Naive thymus-derived CD8-positive, alpha-beta T cell (primary cell): Measurements from ENCODE around the gene ZNF791. TPM values are rescaled to one million over a fixed set of nuclear protein-coding genes. Genes with fewer than 3 reads are reported as not detected.

Experiments
- polyA plus RNA-seq, 3 donors: library from polyadenylated mRNA; unstranded; fragments of 300-500 nt; fragmentation: Illumina TruSeq; gene quantifications; one replicate each; pipeline ENCODE4 v1.2.3, GENCODE V29; 2021
- total RNA-seq, 8 experiments: library from RNA in 2 of 8; stranded (reverse) in 2 of 8; gene quantifications; one replicate each; pipeline ENCODE4 v1.2.3 and lab custom pipeline; 2021 to 2026

ZNF791 gene
- total and polyA plus RNA-seq, 5 experiments from 2014 or later = 14.2 to 48.0 (median 18.6) TPM

Other genes with a start within 250 kb of the ZNF791 start
- gene ZNF442, start 245.2 kb upstream of the ZNF791 start, total RNA-seq = 1 to 10 TPM; 7.4 to 7.6 TPM
- gene ZNF442, start 245.2 kb upstream of the ZNF791 start, polyA plus RNA-seq = 1 to 10 TPM in 2 of 3 donors, under 1 TPM in 1; 0.88 to 2.6 (median 1.7) TPM
- 1 to 10 TPM; 8.9 to 9.1 TPM for gene ZNF799, start 209.6 kb upstream of the ZNF791 start, total RNA-seq
- gene ZNF799, start 209.6 kb upstream of the ZNF791 start, polyA plus RNA-seq = 1 to 10 TPM; 3.3 to 4.4 (median 3.9) TPM
- 1 to 10 TPM; 5.1 to 6.1 TPM for gene ZNF443, start 169.9 kb upstream of the ZNF791 start, total RNA-seq
- gene ZNF443, start 169.9 kb upstream of the ZNF791 start, polyA plus RNA-seq = 1 to 10 TPM; 1.1 to 3.6 (median 2.0) TPM
- gene ZNF709, start 126.1 kb upstream of the ZNF791 start, total RNA-seq = 1 to 10 TPM; 6.4 to 7.7 TPM
- gene ZNF709, start 126.1 kb upstream of the ZNF791 start, polyA plus RNA-seq = 1 to 10 TPM in 2 of 3 donors, under 1 TPM in 1; 0.60 to 2.8 (median 1.3) TPM
- gene ZNF564, start 59.4 kb upstream of the ZNF791 start, total RNA-seq = 10 to 100 TPM; 35.4 to 38.4 TPM
- 10 to 100 TPM in 2 of 3 donors, 1 to 10 TPM in 1; 8.9 to 12.3 (median 10.0) TPM for gene ZNF564, start 59.4 kb upstream of the ZNF791 start, polyA plus RNA-seq
- gene ZNF490, start 107 bp upstream of the ZNF791 start, total RNA-seq = 10 to 100 TPM; 14.4 to 15.4 TPM
- 1 to 10 TPM; 3.7 to 6.8 (median 6.5) TPM for gene ZNF490, start 107 bp upstream of the ZNF791 start, polyA plus RNA-seq
- 100 to 1,000 TPM in 1 of 2 experiments, 10 to 100 TPM in 1; 87.5 to 101 TPM for gene MAN2B1, start 55.8 kb downstream of the ZNF791 start, total RNA-seq
- gene MAN2B1, start 55.8 kb downstream of the ZNF791 start, polyA plus RNA-seq = 10 to 100 TPM; 33.9 to 55.4 (median 34.7) TPM
- 10 to 100 TPM; 17.6 to 22.7 TPM for gene WDR83, start 55.9 kb downstream of the ZNF791 start, total RNA-seq
- 10 to 100 TPM; 12.6 to 19.9 (median 12.9) TPM for gene WDR83, start 55.9 kb downstream of the ZNF791 start, polyA plus RNA-seq
- gene DHPS, start 71.0 kb downstream of the ZNF791 start, total RNA-seq = 100 to 1,000 TPM; 219 to 224 TPM
- gene DHPS, start 71.0 kb downstream of the ZNF791 start, polyA plus RNA-seq = 100 to 1,000 TPM in 1 of 3 donors, 10 to 100 TPM in 2; 74.8 to 108 (median 88.9) TPM
- not detected for gene GNG14, start 77.1 kb downstream of the ZNF791 start, total RNA-seq
- gene GNG14, start 77.1 kb downstream of the ZNF791 start, polyA plus RNA-seq = not detected
- gene FBXW9, start 85.7 kb downstream of the ZNF791 start, total RNA-seq = 1 to 10 TPM; 2.8 to 2.9 TPM
- 1 to 10 TPM; 4.3 to 5.7 (median 5.4) TPM for gene FBXW9, start 85.7 kb downstream of the ZNF791 start, polyA plus RNA-seq
- gene TNPO2, start 113.0 kb downstream of the ZNF791 start, total RNA-seq = 10 to 100 TPM; 80.5 to 81.7 TPM
- gene TNPO2, start 113.0 kb downstream of the ZNF791 start, polyA plus RNA-seq = 1 to 10 TPM; 2.0 to 3.1 (median 2.6) TPM
- 100 to 1,000 TPM; 197 to 220 TPM for gene TRIR, start 123.8 kb downstream of the ZNF791 start, total RNA-seq
- gene TRIR, start 123.8 kb downstream of the ZNF791 start, polyA plus RNA-seq = 100 to 1,000 TPM; 181 to 206 (median 205) TPM
- 10 to 100 TPM; 26.7 to 30.9 TPM for gene GET3, start 126.6 kb downstream of the ZNF791 start, total RNA-seq
- 10 to 100 TPM; 46.8 to 72.3 (median 55.7) TPM for gene GET3, start 126.6 kb downstream of the ZNF791 start, polyA plus RNA-seq
- not detected for gene BEST2, start 140.9 kb downstream of the ZNF791 start, total RNA-seq
- not detected for gene BEST2, start 140.9 kb downstream of the ZNF791 start, polyA plus RNA-seq
- gene HOOK2, start 164.6 kb downstream of the ZNF791 start, total RNA-seq = 10 to 100 TPM; 25.2 to 27.0 TPM
- gene HOOK2, start 164.6 kb downstream of the ZNF791 start, polyA plus RNA-seq = 1 to 10 TPM; 3.0 to 4.3 (median 3.2) TPM
- gene JUNB, start 180.6 kb downstream of the ZNF791 start, total RNA-seq = 100 to 1,000 TPM in 1 of 2 experiments, 10 to 100 TPM in 1; 99.1 to 103 TPM
- gene JUNB, start 180.6 kb downstream of the ZNF791 start, polyA plus RNA-seq = 1,000 to 10,000 TPM in 2 of 3 donors, 100 to 1,000 TPM in 1; 845 to 1,468 (median 1,203) TPM
- 100 to 1,000 TPM; 108 to 112 TPM for gene PRDX2, start 190.9 kb downstream of the ZNF791 start, total RNA-seq
- 100 to 1,000 TPM; 253 to 362 (median 333) TPM for gene PRDX2, start 190.9 kb downstream of the ZNF791 start, polyA plus RNA-seq
- gene THSD8, start 191.1 kb downstream of the ZNF791 start, total RNA-seq = 1 to 10 TPM in 1 of 2 experiments, not detected in 1; 1.1 TPM
- gene THSD8, start 191.1 kb downstream of the ZNF791 start, polyA plus RNA-seq = 1 to 10 TPM in 2 of 3 donors, under 1 TPM in 1; 0.96 to 3.1 (median 1.0) TPM
- 10 to 100 TPM; 12.1 to 12.9 TPM for gene RNASEH2A, start 195.7 kb downstream of the ZNF791 start, total RNA-seq
- 10 to 100 TPM; 16.3 to 22.6 (median 21.9) TPM for gene RNASEH2A, start 195.7 kb downstream of the ZNF791 start, polyA plus RNA-seq
- not detected for gene RTBDN, start 223.7 kb downstream of the ZNF791 start, total RNA-seq
- not detected for gene RTBDN, start 223.7 kb downstream of the ZNF791 start, polyA plus RNA-seq
- gene MAST1, start 227.6 kb downstream of the ZNF791 start, total RNA-seq = 1 to 10 TPM in 1 of 2 experiments, under 1 TPM in 1; 0.26 to 1.3 TPM
- 1 to 10 TPM in 1 of 3 donors, under 1 TPM in 2; 0.22 to 4.4 (median 0.97) TPM for gene MAST1, start 227.6 kb downstream of the ZNF791 start, polyA plus RNA-seq